ENCODE data around the gene LCOR. TPM values are rescaled to one million over a fixed set of nuclear protein-coding genes. Genes with fewer than 3 reads are reported as not detected.

The LCOR gene
- total RNA-seq, 1 experiment from 2014 or later, result 10.5 TPM

GRCh38 chr10:96992721-96993120 is 160.6 kb downstream of the LCOR start:
- H3F3A ChIP-seq (ENCODE audit: low read length, unreplicated experiment), result no peaks in the 10 kb centered on the region
- TF ChIP-seq EZH2phosphoT487 (IDR thresholded peaks at IDR 0.05; ENCODE audit: borderline replicate concordance, low read length) (no peak), CTCF (conservative IDR thresholded peaks at IDR 0.05; ENCODE audit: low read depth, low read length) (no peak), EZH2 (IDR thresholded peaks at IDR 0.05; ENCODE audit: low read length, unreplicated experiment) (no peak)
- H3K4me2 ChIP-seq (ENCODE audit: low read length), result no peak overlapping the region
- no peaks in the 10 kb centered on the region for H3K9me2 ChIP-seq (replicated peaks; ENCODE audit: low read length)
- no peaks in the 10 kb centered on the region for H3K27me3 ChIP-seq (ENCODE audit: low read length)
- H3K9ac ChIP-seq (ENCODE audit: low read length), result no peak overlapping the region
- no peak overlapping the region for H3K4me3 ChIP-seq (ENCODE audit: low read length)
- DNase-seq (no peak), ATAC-seq (no peak)
- H4K20me1 ChIP-seq (ENCODE audit: low read length), result no peaks in the 10 kb centered on the region
- peaks cover 10% of the 10 kb centered on the region for H3K4me1 ChIP-seq (ENCODE audit: insufficient read depth, low read length)
- H3K9me3 ChIP-seq (ENCODE audit: low read length), result no peaks in the 10 kb centered on the region
- H3K79me2 ChIP-seq (ENCODE audit: low read length), result no peaks in the 10 kb centered on the region
- POLR2A ChIA-PET (ENCODE audit: unreplicated experiment), result no interaction called here
- H3K27ac ChIP-seq (ENCODE audit: low read length), result no peak overlapping the region
- CTCF ChIA-PET, result no interaction called here
- H2AFZ ChIP-seq (ENCODE audit: low read length), result no peak overlapping the region
- BruUV-seq (replicated peaks), result no TSS peak
- intact Hi-C loops (cut with micrococcal nuclease), result no loop called here
- no peaks in the 10 kb centered on the region for H3K36me3 ChIP-seq (ENCODE audit: low read depth, low read length)

- no peak overlapping the region for H3K9ac ChIP-seq (ENCODE audit: low read length)
- no peak for ATAC-seq
- H3K79me2 ChIP-seq (ENCODE audit: low read length), result no peaks in the 10 kb centered on the region
- H3F3A ChIP-seq (ENCODE audit: low read length, unreplicated experiment), result no peaks in the 10 kb centered on the region
- TF ChIP-seq EZH2phosphoT487 (IDR thresholded peaks at IDR 0.05; ENCODE audit: borderline replicate concordance, low read length) (no peak), CTCF (conservative IDR thresholded peaks at IDR 0.05; ENCODE audit: low read depth, low read length) (no peak), EZH2 (IDR thresholded peaks at IDR 0.05; ENCODE audit: low read length, unreplicated experiment) (no peak)
- H2AFZ ChIP-seq (ENCODE audit: low read length), result no peak overlapping the region
- H3K9me3 ChIP-seq (ENCODE audit: low read length), result no peaks in the 10 kb centered on the region
- no peaks in the 10 kb centered on the region for H3K9me2 ChIP-seq (replicated peaks; ENCODE audit: low read length)
- intact Hi-C loops (cut with micrococcal nuclease), result no loop called here
- H3K4me3 ChIP-seq (ENCODE audit: low read length), result no peak overlapping the region
- no peak overlapping the region for H3K27ac ChIP-seq (ENCODE audit: low read length)
- ChIA-PET POLR2A (ENCODE audit: unreplicated experiment) (no interaction called here), CTCF (no interaction called here)
- H3K36me3 ChIP-seq (ENCODE audit: low read depth, low read length), result no peaks in the 10 kb centered on the region
- no TSS peak for BruUV-seq (replicated peaks)
- peaks cover 22% of the 10 kb centered on the region for H3K4me1 ChIP-seq (ENCODE audit: insufficient read depth, low read length)
- H4K20me1 ChIP-seq (ENCODE audit: low read length), result no peaks in the 10 kb centered on the region
- DNase-seq, result peak; percentile 45
- H3K4me2 ChIP-seq (ENCODE audit: low read length), result no peak overlapping the region
- H3K27me3 ChIP-seq (ENCODE audit: low read length), result no peaks in the 10 kb centered on the region
These were observed 163.8 kb downstream of the LCOR start for GRCh38 chr10:96995851-96996250.

- no TSS peak for BruUV-seq (replicated peaks)
- ChIA-PET CTCF (no interaction called here), POLR2A (ENCODE audit: unreplicated experiment) (no interaction called here)
- Histone ChIP-seq H4K20me1 (ENCODE audit: low read length) (no peaks in the 10 kb centered on the region), H3K79me2 (ENCODE audit: low read length) (no peaks in the 10 kb centered on the region), H3K9me3 (ENCODE audit: low read length) (no peaks in the 10 kb centered on the region), H3K27me3 (ENCODE audit: low read length) (no peaks in the 10 kb centered on the region), H2AFZ (ENCODE audit: low read length) (no peak overlapping the region), H3K27ac (ENCODE audit: low read length) (no peak overlapping the region), H3K4me2 (ENCODE audit: low read length) (no peak overlapping the region), H3K36me3 (ENCODE audit: low read depth, low read length) (no peaks in the 10 kb centered on the region), H3K9me2 (replicated peaks; ENCODE audit: low read length) (no peaks in the 10 kb centered on the region), H3F3A (ENCODE audit: low read length, unreplicated experiment) (no peaks in the 10 kb centered on the region), H3K9ac (ENCODE audit: low read length) (no peak overlapping the region), H3K4me3 (ENCODE audit: low read length) (no peak overlapping the region), H3K4me1 (ENCODE audit: insufficient read depth, low read length) (peaks cover 20% of the 10 kb centered on the region)
- TF ChIP-seq EZH2 (IDR thresholded peaks at IDR 0.05; ENCODE audit: low read length, unreplicated experiment), result no peak
- TF ChIP-seq CTCF (conservative IDR thresholded peaks at IDR 0.05; ENCODE audit: low read depth, low read length), result no peak
- TF ChIP-seq EZH2phosphoT487 (IDR thresholded peaks at IDR 0.05; ENCODE audit: borderline replicate concordance, low read length), result no peak
- ATAC-seq (no peak), DNase-seq (no peak)
- intact Hi-C loops (cut with micrococcal nuclease), result no loop called here
These were observed 164.3 kb downstream of the LCOR start for GRCh38 chr10:96996275-96996965.

Data from PC-3 (cell line).